Small intestine (tissue), 16 donors: ENCODE data around the gene BRME1. TPM values are rescaled to one million over a fixed set of nuclear protein-coding genes. Genes with fewer than 3 reads are reported as not detected.

Experiments used
- DNase-seq, 2 donors: peaks; one replicate each; pipeline versions ENCODE4 v3.0.0 to v3.0.0-alpha.2; 2013
- FAIRE-seq: peaks from 2 replicates; lab custom pipeline; 2012; peaks lifted over from hg19 to GRCh38; lab: Jason Lieb, UNC
- H3K27ac ChIP-seq, 3 donors: one replicate each; pipeline ENCODE4 v1.5.1; 2013; ENCODE audit warnings: low read length in 2 of 3, mild to moderate bottlenecking in 2 of 3, control low read depth in 1 of 3, inconsistent platforms in 1 of 3, low read depth in 1 of 3, moderate library complexity in 1 of 3
- H3K27me3 ChIP-seq, 3 donors: one replicate each; pipeline ENCODE4 v1.6.1; 2013; ENCODE audit warnings: low read length in 3 of 3, inconsistent platforms in 1 of 3; ENCODE audit not compliant: control insufficient read depth in 3 of 3, insufficient read depth in 3 of 3
- H3K36me3 ChIP-seq, 3 donors: one replicate each; pipeline ENCODE4 v1.6.1; 2013; ENCODE audit warnings: low read length in 3 of 3, inconsistent platforms in 1 of 3, low read depth in 1 of 3, mild to moderate bottlenecking in 1 of 3, moderate library complexity in 1 of 3; ENCODE audit not compliant: control insufficient read depth in 3 of 3, insufficient read depth in 2 of 3
- H3K4me1 ChIP-seq, 3 donors: one replicate each; pipeline ENCODE4 v1.6.1; 2013; ENCODE audit warnings: low read length in 2 of 3, inconsistent platforms in 1 of 3, low read depth in 1 of 3, mild to moderate bottlenecking in 1 of 3, moderate library complexity in 1 of 3; ENCODE audit not compliant: control insufficient read depth in 3 of 3, insufficient read depth in 2 of 3
- H3K4me3 ChIP-seq, 3 donors: one replicate each; pipeline ENCODE4 v1.5.1; 2013; ENCODE audit warnings: low read length in 3 of 3, control low read depth in 1 of 3, inconsistent platforms in 1 of 3, low read depth in 1 of 3, mild to moderate bottlenecking in 1 of 3, moderate library complexity in 1 of 3
- H3K9me3 ChIP-seq, 2 donors: one replicate each; pipeline ENCODE4 v1.6.1; 2013; ENCODE audit warnings: low read depth in 1 of 2, low read length in 1 of 2; ENCODE audit not compliant: control insufficient read depth in 2 of 2, insufficient read depth in 1 of 2
- WGBS, 3 donors: extraction: QIAGEN DNeasy Blood & Tissue Kit; methylation state at CpG; one replicate each; pipeline ENCODE4 v1.1.7; 2013; 5-methylcytosine and 5-hydroxymethylcytosine counted together
- long read RNA-seq, 10 donors: transcript quantifications; one replicate each; lab custom pipeline, GENCODE V29; 2026
- polyA plus RNA-seq, 4 donors: library from polyadenylated mRNA; stranded (reverse) in 3 of 4; unstranded in 1 of 4; fragments of 200-250 nt in 3 of 4; fragments of 120-200 nt in 1 of 4; gene quantifications; one replicate each; pipeline versions ENCODE4 v1.2.1 to v1.2.3, GENCODE V29; 2013
- donor health status: healthy with polysubstance abuse.
- donor health status: control.
- donor health status: control.
- donor health status: Bipolar disorder and iron deficiency.
- donor health status: healthy.

The BRME1 gene
- polyA plus RNA-seq: 10 to 100 TPM in 2 of 4 donors, 1 to 10 TPM in 2; 3.5 to 67.1 (median 25.9) TPM
- long read RNA-seq, donor 1: 0 reads
- long read RNA-seq, donor 2, partial matches to known transcripts: 6 of 6 reads
- long read RNA-seq, donor 2, other reads (novel, unspliced or antisense): 0 of 6 reads
- long read RNA-seq, donor 3: 0 reads
- long read RNA-seq, donor 4: 0 reads
- long read RNA-seq, donor 5: 0 reads
- long read RNA-seq, donor 6: 0 reads
- long read RNA-seq, donor 7, partial matches to known transcripts: 20 of 20 reads
- long read RNA-seq, donor 7, other reads (novel, unspliced or antisense): 0 of 20 reads
- long read RNA-seq, donor 8: 0 reads
- long read RNA-seq, donor 9: 0 reads
- long read RNA-seq, donor 10, partial matches to known transcripts: 0 of 3 reads
- long read RNA-seq, donor 10, other reads (novel, unspliced or antisense): 0 of 3 reads

GRCh38 chr19:13905634-13906520, at the start of gene BRME1, which contains the start of gene CC2D1A:
Gene BRME1, minus strand, starts transcription at chr19:13906117. Its CDS starts 1,225 bp downstream, at chr19:13904892.
Gene CC2D1A, plus strand, starts transcription at chr19:13906201. Its CDS starts 241 bp downstream, at chr19:13906442.
- Histone ChIP-seq H3K4me1 (peaks cover 0 to 12% (median 9%) of the 10 kb centered on the region in 3 donors), H3K27me3 (no peaks in the 10 kb centered on the region), H3K9me3 (peaks cover 0 to 2% of the 10 kb centered on the region in 2 donors), H3K4me3 (peak within 1 kb of the TSS; percentile 83 to 95 (median 85)), H3K27ac (peak within 1 kb of the TSS; percentile 96 to 98 (median 97)), H3K36me3 (peaks cover 0 to 16% (median 5%) of the 10 kb centered on the region in 3 donors)
- DNase-seq: peak; percentile 93 to 96
- 7 to 16% (median 9%) methylated on average over 62 to 86 of the region's 86 CpGs for WGBS, 3 donors
- FAIRE-seq: no peak

GRCh38 chr19:13954185-13954584, 48.3 kb upstream of the BRME1 start:
- H3K36me3 ChIP-seq: peaks cover 13 to 55% (median 19%) of the 10 kb centered on the region in 3 donors
- H3K9me3 ChIP-seq: no peaks in the 10 kb centered on the region
- no peak overlapping the region for H3K4me3 ChIP-seq
- H3K27me3 ChIP-seq: no peaks in the 10 kb centered on the region
- FAIRE-seq (no peak), DNase-seq (no peak)
- no peak overlapping the region for H3K27ac ChIP-seq
- WGBS, 3 donors: 91 to 96% (median 93%) methylated on average over 15 of the region's 15 CpGs
- H3K4me1 ChIP-seq: peaks cover 0 to 10% (median 0%) of the 10 kb centered on the region in 3 donors

GRCh38 chr19:13952931-13953531, 47.1 kb upstream of the BRME1 start:
- H3K4me1 ChIP-seq: peaks cover 0 to 10% (median 0%) of the 10 kb centered on the region in 3 donors
- no peaks in the 10 kb centered on the region for H3K27me3 ChIP-seq
- FAIRE-seq (no peak), DNase-seq (peak; percentile 50 to 76)
- H3K4me3 ChIP-seq: peak overlapping the region; percentile 64 to 96 (median 72)
- H3K9me3 ChIP-seq: no peaks in the 10 kb centered on the region
- H3K27ac ChIP-seq: peak overlapping the region in 2 of 3 donors; percentile 28 to 60
- peaks cover 13 to 43% (median 16%) of the 10 kb centered on the region in 3 donors for H3K36me3 ChIP-seq
- 1 to 8% (median 4%) methylated on average over 10 to 13 of the region's 13 CpGs for WGBS, 3 donors

GRCh38 chr19:13952154-13952930, 46.4 kb upstream of the BRME1 start, which contains the start of gene DCAF15:
Gene DCAF15, plus strand, starts transcription at chr19:13952509. Its CDS starts 4 bp downstream, at chr19:13952513.
- Histone ChIP-seq H3K27ac (peak within 1 kb of the TSS in 2 of 3 donors; percentile 28 to 83), H3K9me3 (no peaks in the 10 kb centered on the region), H3K4me3 (peak within 1 kb of the TSS; percentile 64 to 96 (median 72)), H3K4me1 (peaks cover 0 to 10% (median 0%) of the 10 kb centered on the region in 3 donors), H3K27me3 (no peaks in the 10 kb centered on the region), H3K36me3 (peaks cover 11 to 36% (median 13%) of the 10 kb centered on the region in 3 donors)
- DNase-seq (peak; percentile 99), FAIRE-seq (no peak)
- WGBS, 3 donors: 1% methylated on average over 41 to 65 of the region's 65 CpGs

- Histone ChIP-seq H3K9me3 (no peaks in the 10 kb centered on the region), H3K27ac (no peak overlapping the region), H3K4me1 (peaks cover 0 to 10% (median 0%) of the 10 kb centered on the region in 3 donors), H3K27me3 (no peaks in the 10 kb centered on the region), H3K4me3 (peak overlapping the region in 2 of 3 donors; percentile 25 to 41), H3K36me3 (peaks cover 7 to 31% (median 8%) of the 10 kb centered on the region in 3 donors)
- no peak for DNase-seq
- 7 to 8% (median 8%) methylated on average over 20 of the region's 20 CpGs for WGBS, 3 donors
- FAIRE-seq: no peak
These were observed 45.9 kb upstream of the BRME1 start for GRCh38 chr19:13951799-13952153.

- Histone ChIP-seq H3K4me3 (no peak overlapping the region), H3K9me3 (no peaks in the 10 kb centered on the region), H3K4me1 (peaks cover 0 to 10% (median 0%) of the 10 kb centered on the region in 3 donors), H3K27ac (no peak overlapping the region), H3K36me3 (peaks cover 2 to 23% (median 4%) of the 10 kb centered on the region in 3 donors), H3K27me3 (no peaks in the 10 kb centered on the region)
- 73 to 87% (median 80%) methylated on average over 2 of the region's 2 CpGs for WGBS, 3 donors
- DNase-seq: no peak
- FAIRE-seq: no peak
These were observed 45.1 kb upstream of the BRME1 start for GRCh38 chr19:13951043-13951442.

GRCh38 chr19:13946414-13946813, 40.5 kb upstream of the BRME1 start:
- peaks cover 0 to 3% of the 10 kb centered on the region in 2 donors for H3K9me3 ChIP-seq
- FAIRE-seq (no peak), DNase-seq (no peak)
- WGBS, 3 donors: 86 to 95% (median 93%) methylated on average over 4 of the region's 4 CpGs
- no peak overlapping the region for H3K27ac ChIP-seq
- H3K4me1 ChIP-seq: no peaks in the 10 kb centered on the region
- H3K36me3 ChIP-seq: no peaks in the 10 kb centered on the region
- no peaks in the 10 kb centered on the region for H3K27me3 ChIP-seq
- H3K4me3 ChIP-seq: no peak overlapping the region
